Keratinocyte (primary cell): ENCODE data around the gene TSBP1. TPM values are rescaled to one million over a fixed set of nuclear protein-coding genes. Genes with fewer than 3 reads are reported as not detected.

Experiments used
- DNase-seq: peaks from one replicate; pipeline ENCODE4 v3.0.0-alpha.2; 2011; ENCODE audit warnings: low read depth, missing footprints, low spot score
- FAIRE-seq: peaks from 2 replicates; lab custom pipeline; 2011; peaks lifted over from hg19 to GRCh38; lab: Jason Lieb, UNC
- H2AFZ ChIP-seq: 2 replicates; pipeline ENCODE4 v1.6.0; 2012; ENCODE audit warnings: low read length, control low read depth, inconsistent platforms; ENCODE audit not compliant: control insufficient read depth
- H3K27ac ChIP-seq: 2 replicates; pipeline ENCODE4 v1.5.1; 2011; ENCODE audit warnings: low read length; ENCODE audit not compliant: control insufficient read depth, insufficient read depth
- H3K27me3 ChIP-seq: 3 replicates; pipeline ENCODE4 v1.6.0; 2011; ENCODE audit warnings: low read length; ENCODE audit not compliant: control insufficient read depth, insufficient read depth; ENCODE audit errors: extremely low read depth
- H3K36me3 ChIP-seq, 2 experiments: 2 replicates in 1 of 2; 3 replicates in 1 of 2; pipeline ENCODE4 v1.5.1; 2011; ENCODE audit warnings: low read length in 2 of 2, mild to moderate bottlenecking in 1 of 2; ENCODE audit not compliant: control insufficient read depth in 2 of 2, insufficient read depth in 2 of 2; ENCODE audit errors: extremely low read depth in 1 of 2
- H3K4me1 ChIP-seq: 3 replicates; pipeline ENCODE4 v1.5.1; 2011; ENCODE audit warnings: low read length; ENCODE audit not compliant: control insufficient read depth, insufficient read depth; ENCODE audit errors: extremely low read depth
- H3K4me2 ChIP-seq: 3 replicates; pipeline ENCODE4 v1.6.0; 2011; ENCODE audit warnings: low read depth, low read length; ENCODE audit not compliant: control insufficient read depth, insufficient read depth; ENCODE audit errors: extremely low read depth
- H3K4me3 ChIP-seq, 3 experiments: fragments of 200-600 bp in 1 of 3; sonication (generic) in 1 of 3; 2 replicates in 2 of 3; 3 replicates in 1 of 3; pipeline ENCODE4 v1.5.1; 2011 to 2016; ENCODE audit warnings: low read length in 3 of 3, mild to moderate bottlenecking in 3 of 3, control low read depth in 2 of 3, inconsistent platforms in 1 of 3, low read depth in 1 of 3, mixed read lengths in 1 of 3, mixed run types in 1 of 3, moderate library complexity in 1 of 3; ENCODE audit not compliant: control insufficient read depth in 2 of 3, insufficient read depth in 2 of 3; ENCODE audit errors: extremely low read depth in 1 of 3
- H3K79me2 ChIP-seq: 2 replicates; pipeline ENCODE4 v1.6.0; 2012; ENCODE audit warnings: low read length; ENCODE audit not compliant: control insufficient read depth, insufficient read depth
- H3K9ac ChIP-seq: 3 replicates; pipeline ENCODE4 v1.6.0; 2011; ENCODE audit warnings: low read length; ENCODE audit not compliant: control insufficient read depth, insufficient read depth; ENCODE audit errors: extremely low read depth
- H3K9me1 ChIP-seq: 3 replicates; pipeline ENCODE4 v1.6.0; 2011; ENCODE audit warnings: low read length; ENCODE audit not compliant: control insufficient read depth, insufficient read depth; ENCODE audit errors: extremely low read depth
- H3K9me3 ChIP-seq: 2 replicates; pipeline ENCODE4 v1.5.1; 2012; ENCODE audit warnings: low read depth, low read length; ENCODE audit not compliant: control insufficient read depth
- H4K20me1 ChIP-seq: 3 replicates; pipeline ENCODE4 v1.6.0; 2011; ENCODE audit warnings: low read length; ENCODE audit not compliant: control insufficient read depth, insufficient read depth; ENCODE audit errors: extremely low read depth
- EZH2 ChIP-seq: IDR thresholded peaks from one replicate; pipeline ENCODE4 v1.6.1; 2012; ENCODE audit warnings: inconsistent platforms, mild to moderate bottlenecking, low read length, moderate library complexity
- dilution Hi-C: fragments of 300-500 bp; cut with MboI; formaldehyde crosslinking; loops from one replicate; pipeline ENCODE4 v1.7.0; 2020; ENCODE audit warnings: low sequenced_read_pairs; ENCODE audit not compliant: extremely low pct_ligation_motif_present
- polyA plus RNA-seq, 5 experiments: library from polyadenylated mRNA; depleted of rRNA in 3 of 5; stranded (reverse) in 3 of 5; stranded (forward) in 1 of 5; unstranded in 1 of 5; fragments of >200 nt; gene quantifications; 1 replicate in 1 of 5; 2 replicates in 3 of 5; 3 replicates in 1 of 5; pipeline versions ENCODE4 v1.2.1 to v1.2.3, GENCODE V29; 2011 to 2012; ENCODE audit warnings: missing spikeins in 2 of 5, low read depth in 1 of 5, low replicate concordance in 1 of 5
- TF ChIP-seq, protein P1 (sequence below), 3 experiments: IDR thresholded peaks in 1 of 3; conservative IDR thresholded peaks in 1 of 3; optimal IDR thresholded peaks in 1 of 3; 2 replicates in 2 of 3; 3 replicates in 1 of 3; pipeline versions ENCODE3 to v1.5.1; 2011; ENCODE audit warnings: low read length in 3 of 3, mild to moderate bottlenecking in 3 of 3, moderate library complexity in 2 of 3, control low read depth in 1 of 3, inconsistent platforms in 1 of 3; ENCODE audit not compliant: insufficient read depth in 2 of 3; ENCODE audit errors: extremely low read depth in 1 of 3

Gene TSBP1
- polyA plus RNA-seq, 1 donor (not counting 4 experiments of a cell fraction or from before 2014, with no cell fraction given) = not detected

DNA sequence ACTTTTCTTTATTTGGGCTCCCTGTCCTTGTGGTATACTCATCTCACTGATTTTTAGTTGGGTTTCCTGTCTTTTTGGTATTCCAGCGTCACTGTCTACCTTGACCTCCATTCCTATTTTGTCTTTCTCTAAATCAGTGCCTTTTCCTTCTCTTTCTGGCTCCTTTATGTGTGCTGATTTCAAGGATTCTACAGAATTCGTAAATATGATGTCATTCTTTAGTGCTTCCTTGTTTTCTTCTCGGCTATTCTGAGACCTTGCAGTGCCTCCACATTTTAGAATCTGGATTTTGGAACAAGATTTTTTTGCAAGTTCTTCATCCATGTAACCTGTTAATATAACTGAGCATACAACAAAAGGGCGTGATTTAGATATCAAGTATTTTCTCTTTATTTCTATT, 78.0 kb downstream of the TSBP1 start:
- H3K4me1 ChIP-seq = no peaks in the 10 kb centered on the region
- no peaks in the 10 kb centered on the region for H3K79me2 ChIP-seq
- no peaks in the 10 kb centered on the region for H3K36me3 ChIP-seq
- no peaks in the 10 kb centered on the region for H4K20me1 ChIP-seq
- TF ChIP-seq, protein P1, sequence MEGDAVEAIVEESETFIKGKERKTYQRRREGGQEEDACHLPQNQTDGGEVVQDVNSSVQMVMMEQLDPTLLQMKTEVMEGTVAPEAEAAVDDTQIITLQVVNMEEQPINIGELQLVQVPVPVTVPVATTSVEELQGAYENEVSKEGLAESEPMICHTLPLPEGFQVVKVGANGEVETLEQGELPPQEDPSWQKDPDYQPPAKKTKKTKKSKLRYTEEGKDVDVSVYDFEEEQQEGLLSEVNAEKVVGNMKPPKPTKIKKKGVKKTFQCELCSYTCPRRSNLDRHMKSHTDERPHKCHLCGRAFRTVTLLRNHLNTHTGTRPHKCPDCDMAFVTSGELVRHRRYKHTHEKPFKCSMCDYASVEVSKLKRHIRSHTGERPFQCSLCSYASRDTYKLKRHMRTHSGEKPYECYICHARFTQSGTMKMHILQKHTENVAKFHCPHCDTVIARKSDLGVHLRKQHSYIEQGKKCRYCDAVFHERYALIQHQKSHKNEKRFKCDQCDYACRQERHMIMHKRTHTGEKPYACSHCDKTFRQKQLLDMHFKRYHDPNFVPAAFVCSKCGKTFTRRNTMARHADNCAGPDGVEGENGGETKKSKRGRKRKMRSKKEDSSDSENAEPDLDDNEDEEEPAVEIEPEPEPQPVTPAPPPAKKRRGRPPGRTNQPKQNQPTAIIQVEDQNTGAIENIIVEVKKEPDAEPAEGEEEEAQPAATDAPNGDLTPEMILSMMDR (optimal IDR thresholded peaks at IDR 0.05 in 1 of 3, IDR thresholded peaks at IDR 0.05 in 1 of 3, conservative IDR thresholded peaks at IDR 0.05 in 1 of 3; ENCODE audit: extremely low read depth in 1 of 3, insufficient read depth in 2 of 3, low read length in 3 of 3) = no peak
- no peak for TF ChIP-seq EZH2
- peaks cover 6% of the 10 kb centered on the region for H3K27me3 ChIP-seq
- H3K27ac ChIP-seq = no peak overlapping the region
- DNase-seq (no peak), FAIRE-seq (no peak)
- H3K9me1 ChIP-seq = no peaks in the 10 kb centered on the region
- dilution Hi-C loops = no loop called here
- no peak overlapping the region for H3K4me2 ChIP-seq
- H3K4me3 ChIP-seq = no peak overlapping the region
- no peak overlapping the region for H2AFZ ChIP-seq
- H3K9me3 ChIP-seq = no peaks in the 10 kb centered on the region
- H3K9ac ChIP-seq = no peak overlapping the region

DNA sequence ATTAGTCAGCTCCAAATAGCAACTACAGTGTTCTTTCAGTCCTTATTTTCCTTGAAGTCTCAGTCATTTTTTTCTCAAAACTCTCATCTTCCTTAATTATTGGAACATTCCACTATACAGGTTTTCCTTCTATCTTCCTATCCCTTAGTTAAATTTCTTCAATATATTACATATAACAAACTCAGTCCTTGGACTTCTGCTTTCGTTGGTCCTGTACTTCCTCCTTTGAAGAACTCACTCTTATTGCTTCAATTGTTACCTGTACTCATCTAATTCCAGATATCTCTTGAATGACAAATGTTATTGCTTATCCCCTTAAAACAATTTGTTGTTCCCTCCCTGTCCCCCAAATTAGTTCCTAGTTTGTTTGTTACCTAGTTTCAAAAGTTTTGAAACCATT, 80.2 kb downstream of the TSBP1 start:
- Histone ChIP-seq H2AFZ (no peak overlapping the region), H3K9me3 (no peaks in the 10 kb centered on the region), H4K20me1 (no peaks in the 10 kb centered on the region), H3K79me2 (no peaks in the 10 kb centered on the region), H3K9ac (no peak overlapping the region), H3K4me1 (no peaks in the 10 kb centered on the region), H3K4me3 (no peak overlapping the region), H3K27ac (no peak overlapping the region), H3K36me3 (no peaks in the 10 kb centered on the region), H3K27me3 (peaks cover 6% of the 10 kb centered on the region), H3K9me1 (no peaks in the 10 kb centered on the region), H3K4me2 (no peak overlapping the region)
- DNase-seq (no peak), FAIRE-seq (no peak)
- no peak for TF ChIP-seq EZH2
- TF ChIP-seq, protein P1 (optimal IDR thresholded peaks at IDR 0.05 in 1 of 3, IDR thresholded peaks at IDR 0.05 in 1 of 3, conservative IDR thresholded peaks at IDR 0.05 in 1 of 3; ENCODE audit: extremely low read depth in 1 of 3, insufficient read depth in 2 of 3, low read length in 3 of 3) = no peak
- dilution Hi-C loops = no loop called here
